SJCRH30 (cell line): Measurements from ENCODE around the gene EDEM3. TPM values are rescaled to one million over a fixed set of nuclear protein-coding genes. Genes with fewer than 3 reads are reported as not detected.
"Not testable (repeated sequence)": the region's sequence is repeated elsewhere in the genome, so short reads cannot be mapped to it uniquely, and the experiment has no call there.

ENCODE experiments used
- DNase-seq, 2 experiments: peaks; one replicate each; pipeline ENCODE4 v3.0.0-alpha.2; 2015 to 2020
- H3K27ac ChIP-seq: fragments of 250-450 bp; sonication (Bioruptor Pico); 2 replicates; pipeline ENCODE4 v1.5.1; 2020; ENCODE audit warnings: mild to moderate bottlenecking, moderate library complexity
- H3K27me3 ChIP-seq: fragments of 250-450 bp; sonication (Bioruptor Pico); 2 replicates; pipeline ENCODE4 v1.5.1; 2020; ENCODE audit warnings: mild to moderate bottlenecking, moderate library complexity
- H3K36me3 ChIP-seq: fragments of 250-450 bp; sonication (Bioruptor Pico); 2 replicates; pipeline ENCODE4 v1.5.1; 2020; ENCODE audit warnings: mild to moderate bottlenecking, moderate library complexity
- H3K4me1 ChIP-seq: fragments of 250-450 bp; sonication (Bioruptor Pico); 2 replicates; pipeline ENCODE4 v1.5.1; 2020; ENCODE audit warnings: mild to moderate bottlenecking, moderate library complexity
- H3K4me3 ChIP-seq: fragments of 250-450 bp; sonication (Bioruptor Pico); 2 replicates; pipeline ENCODE4 v1.5.1; 2020; ENCODE audit warnings: mild to moderate bottlenecking, moderate library complexity
- H3K9me3 ChIP-seq: fragments of 250-450 bp; sonication (Bioruptor Pico); replicated peaks from 2 replicates; pipeline ENCODE4 v1.5.1; 2020; ENCODE audit warnings: mild to moderate bottlenecking, moderate library complexity
- total RNA-seq: library from RNA; depleted of rRNA; stranded (reverse); fragments of >200 nt; shearing (Covaris generic); gene quantifications from 2 replicates; pipeline ENCODE4 v1.2.3, GENCODE V29; 2014

Gene EDEM3
- total RNA-seq, 1 experiment from 2014 or later, result 12.7 TPM

- no peaks in the 10 kb centered on the region for H3K4me1 ChIP-seq
- no peak for DNase-seq
- no peak overlapping the region for H3K4me3 ChIP-seq
- H3K27me3 ChIP-seq, result no peaks in the 10 kb centered on the region
- H3K27ac ChIP-seq, result no peak overlapping the region
- H3K36me3 ChIP-seq, result no peaks in the 10 kb centered on the region
- H3K9me3 ChIP-seq, result no peaks in the 10 kb centered on the region
Measured at GRCh38 chr1:184781941-184782340, 27.3 kb upstream of the EDEM3 start.

- no peaks in the 10 kb centered on the region for H3K4me1 ChIP-seq
- H3K27ac ChIP-seq, result no peak overlapping the region
- no peaks in the 10 kb centered on the region for H3K36me3 ChIP-seq
- DNase-seq, result no peak
- H3K4me3 ChIP-seq, result no peak overlapping the region
- no peaks in the 10 kb centered on the region for H3K9me3 ChIP-seq
- H3K27me3 ChIP-seq, result no peaks in the 10 kb centered on the region; the same call in 1 of the 2 replicates
Measured at GRCh38 chr1:184775885-184776284, 21.2 kb upstream of the EDEM3 start.

- no peak for DNase-seq
- Histone ChIP-seq H3K27ac (no peak overlapping the region), H3K36me3 (no peaks in the 10 kb centered on the region), H3K9me3 (no peaks in the 10 kb centered on the region), H3K4me3 (no peak overlapping the region), H3K4me1 (no peaks in the 10 kb centered on the region), H3K27me3 (no peaks in the 10 kb centered on the region; the same call in 1 of the 2 replicates)
Measured at GRCh38 chr1:184775329-184775728, 20.7 kb upstream of the EDEM3 start.

- no peaks in the 10 kb centered on the region; the same call in 1 of the 2 replicates for H3K27me3 ChIP-seq
- no peaks in the 10 kb centered on the region for H3K36me3 ChIP-seq
- H3K4me1 ChIP-seq, result no peaks in the 10 kb centered on the region
- H3K9me3 ChIP-seq, result no peaks in the 10 kb centered on the region
- no peak overlapping the region for H3K27ac ChIP-seq
- H3K4me3 ChIP-seq, result no peak overlapping the region
- DNase-seq, result no peak
Measured at GRCh38 chr1:184773762-184774320, 19.2 kb upstream of the EDEM3 start.

GRCh38 chr1:184771190-184771691, 16.6 kb upstream of the EDEM3 start:
- peak; percentile 17 to 40 for DNase-seq
- Histone ChIP-seq H3K4me1 (no peaks in the 10 kb centered on the region), H3K9me3 (no peaks in the 10 kb centered on the region), H3K27me3 (no peaks in the 10 kb centered on the region; the same call in 1 of the 2 replicates), H3K4me3 (no peak overlapping the region), H3K36me3 (no peaks in the 10 kb centered on the region), H3K27ac (no peak overlapping the region)

- DNase-seq, result no peak
Measured at GRCh38 chr1:184770181-184770979, 15.7 kb upstream of the EDEM3 start.

GRCh38 chr1:184769241-184769640, 14.6 kb upstream of the EDEM3 start:
- Histone ChIP-seq H3K27ac (no peak overlapping the region), H3K4me3 (no peak overlapping the region), H3K9me3 (no peaks in the 10 kb centered on the region), H3K4me1 (no peaks in the 10 kb centered on the region), H3K36me3 (no peaks in the 10 kb centered on the region), H3K27me3 (no peaks in the 10 kb centered on the region; the same call in 1 of the 2 replicates)
- DNase-seq, result no peak

More at GRCh38 chr1:184770181-184770979, 15.7 kb upstream of the EDEM3 start:
- Histone ChIP-seq H3K36me3 (no peaks in the 10 kb centered on the region), H3K4me3 (no peak overlapping the region), H3K9me3 (no peaks in the 10 kb centered on the region), H3K27me3 (no peaks in the 10 kb centered on the region; the same call in 1 of the 2 replicates), H3K4me1 (no peaks in the 10 kb centered on the region), H3K27ac (no peak overlapping the region)

- Histone ChIP-seq H3K4me3 (no peak overlapping the region), H3K27me3 (no peaks in the 10 kb centered on the region; the same call in 1 of the 2 replicates), H3K4me1 (no peaks in the 10 kb centered on the region), H3K27ac (no peak overlapping the region), H3K9me3 (no peaks in the 10 kb centered on the region), H3K36me3 (no peaks in the 10 kb centered on the region)
- DNase-seq, result no peak
Measured at GRCh38 chr1:184768467-184768866, 13.8 kb upstream of the EDEM3 start.

- H3K27me3 ChIP-seq, result no peaks in the 10 kb centered on the region; the same call in 1 of the 2 replicates
- H3K4me1 ChIP-seq, result no peaks in the 10 kb centered on the region
- no peak overlapping the region for H3K4me3 ChIP-seq
- DNase-seq, result no peak
- H3K9me3 ChIP-seq, result no peaks in the 10 kb centered on the region
- no peaks in the 10 kb centered on the region for H3K36me3 ChIP-seq
- no peak overlapping the region for H3K27ac ChIP-seq
Measured at GRCh38 chr1:184767591-184767990, 12.9 kb upstream of the EDEM3 start.

GRCh38 chr1:184764483-184764882, 9.8 kb upstream of the EDEM3 start:
- Histone ChIP-seq H3K36me3 (no peaks in the 10 kb centered on the region), H3K27ac (no peak overlapping the region), H3K4me1 (no peaks in the 10 kb centered on the region), H3K27me3 (no peaks in the 10 kb centered on the region), H3K9me3 (no peaks in the 10 kb centered on the region), H3K4me3 (no peak overlapping the region)
- DNase-seq, result no peak

- H3K27ac ChIP-seq, DNase-seq, H3K9me3 ChIP-seq, H3K27me3 ChIP-seq, H3K4me1 ChIP-seq, H3K36me3 ChIP-seq, H3K4me3 ChIP-seq: not testable (repeated sequence)
Measured at GRCh38 chr1:184763520-184763919, 8.9 kb upstream of the EDEM3 start.

GRCh38 chr1:184761969-184762485, 7.4 kb upstream of the EDEM3 start:
- Histone ChIP-seq H3K36me3 (no peaks in the 10 kb centered on the region), H3K4me1 (no peaks in the 10 kb centered on the region), H3K27me3 (no peaks in the 10 kb centered on the region), H3K27ac (no peak overlapping the region), H3K9me3 (no peaks in the 10 kb centered on the region), H3K4me3 (no peak overlapping the region)
- no peak for DNase-seq

- H3K36me3 ChIP-seq, result no peaks in the 10 kb centered on the region
- H3K4me1 ChIP-seq, result no peaks in the 10 kb centered on the region
- no peak for DNase-seq
- H3K4me3 ChIP-seq, result no peak overlapping the region
- H3K27ac ChIP-seq, result no peak overlapping the region
- no peaks in the 10 kb centered on the region for H3K9me3 ChIP-seq
- no peaks in the 10 kb centered on the region for H3K27me3 ChIP-seq
Measured at GRCh38 chr1:184759651-184760050, 5.0 kb upstream of the EDEM3 start.

- H3K27ac ChIP-seq, result no peak overlapping the region
- no peaks in the 10 kb centered on the region for H3K27me3 ChIP-seq
- no peaks in the 10 kb centered on the region for H3K4me1 ChIP-seq
- DNase-seq, result no peak
- H3K4me3 ChIP-seq, result no peak overlapping the region
- H3K36me3 ChIP-seq, result no peaks in the 10 kb centered on the region
- no peaks in the 10 kb centered on the region for H3K9me3 ChIP-seq
Measured at GRCh38 chr1:184759112-184759511, 4.5 kb upstream of the EDEM3 start.

GRCh38 chr1:184757891-184758290, 3.2 kb upstream of the EDEM3 start:
- Histone ChIP-seq H3K9me3 (no peaks in the 10 kb centered on the region), H3K27me3 (no peaks in the 10 kb centered on the region), H3K27ac (no peak overlapping the region), H3K4me3 (no peak overlapping the region), H3K36me3 (no peaks in the 10 kb centered on the region), H3K4me1 (0 out of 2 replicates have a peak, but pooled peaks cover 3% of the 10 kb centered on the region)
- DNase-seq, result no peak
